Gastrocnemius medialis (tissue), 4 donors: ENCODE data around the gene GALNT2. TPM values are rescaled to one million over a fixed set of nuclear protein-coding genes. Genes with fewer than 3 reads are reported as not detected.

ENCODE experiments used
- ATAC-seq, 2 donors: fragments of 150-250 bp; one replicate each; pipeline ENCODE4 v1.9.1; 2016
- DNase-seq, 2 donors: peaks; one replicate each; pipeline ENCODE4 v3.0.0-alpha.2; 2019
- H3K27ac ChIP-seq, 4 donors: fragments of 200-600 bp; sonication (generic); 1 replicate in 1 of 4; 2 replicates in 3 of 4; pipeline ENCODE4 v1.5.1; 2016 to 2018; ENCODE audit warnings: mild to moderate bottlenecking in 2 of 4, moderate library complexity in 1 of 4
- H3K27me3 ChIP-seq, 3 donors: fragments of 200-600 bp; sonication (generic) in 2 of 3; 1 replicate in 1 of 3; 2 replicates in 2 of 3; pipeline versions ENCODE4 v1.5.1 to v1.6.0; 2016 to 2019; ENCODE audit warnings: mild to moderate bottlenecking in 1 of 3, moderate library complexity in 1 of 3
- H3K36me3 ChIP-seq, 2 donors: fragments of 200-600 bp; sonication (generic) in 1 of 2; one replicate each; pipeline ENCODE4 v1.5.1; 2017 to 2018
- H3K4me1 ChIP-seq, 2 donors: fragments of 200-600 bp; sonication (generic) in 1 of 2; one replicate each; pipeline ENCODE4 v1.5.1; 2016 to 2017; ENCODE audit warnings: mild to moderate bottlenecking in 2 of 2
- H3K4me3 ChIP-seq, 4 donors: fragments of 200-600 bp; sonication (generic) in 3 of 4; 1 replicate in 1 of 4; 2 replicates in 3 of 4; pipeline ENCODE4 v1.5.1; 2016 to 2019; ENCODE audit warnings: mild to moderate bottlenecking in 2 of 4
- H3K9me3 ChIP-seq, 3 donors: fragments of 200-600 bp; sonication (generic) in 2 of 3; 1 replicate in 1 of 3; 2 replicates in 2 of 3; pipeline ENCODE4 v1.5.1; 2016 to 2019
- CTCF ChIP-seq, 5 experiments: fragments of 450-650 bp in 3 of 5; fragments of 200-600 bp in 2 of 5; sonication (generic) in 2 of 5; IDR thresholded peaks in 4 of 5; conservative IDR thresholded peaks in 1 of 5; 1 replicate in 4 of 5; 2 replicates in 1 of 5; pipeline ENCODE4 v1.5.1; 2016 to 2019; ENCODE audit warnings: antibody characterized with exemption in 5 of 5, mild to moderate bottlenecking in 3 of 5, moderate library complexity in 3 of 5
- POLR2A ChIP-seq, 2 donors: fragments of 450-650 bp; IDR thresholded peaks; one replicate each; pipeline ENCODE4 v1.6.1; 2017; ENCODE audit warnings: antibody characterized with exemption in 2 of 2, mild to moderate bottlenecking in 2 of 2, moderate library complexity in 2 of 2
- in situ Hi-C, 4 donors: fragments of 200-750 bp; cut with MboI; loops; one replicate each; pipeline versions ENCODE4 v1.15.0 to v1.8.0; 2017; ENCODE audit warnings: low sequenced_read_pairs in 4 of 4
- intact Hi-C: fragments of 100-400 bp; cut with DNase I; formaldehyde crosslinking; loops from one replicate; pipeline ENCODE4 v1.15.1; 2023; ENCODE audit warnings: low total_unique reads
- total RNA-seq, 4 donors: library from RNA; depleted of rRNA; stranded (reverse); fragments of >200 nt; gene quantifications; one replicate each; pipeline versions ENCODE4 v1.1.0 to v1.2.3, GENCODE V29; 2016

The GALNT2 gene
- total RNA-seq, 4 donors from 2014 or later: 73.7 to 106 (median 78.3) TPM

GRCh38 chr1:230267338-230268065, 200.5 kb downstream of the GALNT2 start:
- Histone ChIP-seq H3K27ac (no peak overlapping the region), H3K36me3 (peaks cover 0 to 30% of the 10 kb centered on the region in 2 donors), H3K4me1 (peaks cover 12 to 18% of the 10 kb centered on the region in 2 donors), H3K9me3 (no peaks in the 10 kb centered on the region), H3K4me3 (no peak overlapping the region), H3K27me3 (no peaks in the 10 kb centered on the region)
- TF ChIP-seq POLR2A (IDR thresholded peaks at IDR 0.05) (no peak), CTCF (IDR thresholded peaks at IDR 0.05 in 4 of 5, conservative IDR thresholded peaks at IDR 0.05 in 1 of 5) (no peak)
- no peak for ATAC-seq
- in situ Hi-C loops (no loop called here), intact Hi-C loops (no loop called here)
- peak in 1 of 2 donors; percentile 7 for DNase-seq

DNA sequence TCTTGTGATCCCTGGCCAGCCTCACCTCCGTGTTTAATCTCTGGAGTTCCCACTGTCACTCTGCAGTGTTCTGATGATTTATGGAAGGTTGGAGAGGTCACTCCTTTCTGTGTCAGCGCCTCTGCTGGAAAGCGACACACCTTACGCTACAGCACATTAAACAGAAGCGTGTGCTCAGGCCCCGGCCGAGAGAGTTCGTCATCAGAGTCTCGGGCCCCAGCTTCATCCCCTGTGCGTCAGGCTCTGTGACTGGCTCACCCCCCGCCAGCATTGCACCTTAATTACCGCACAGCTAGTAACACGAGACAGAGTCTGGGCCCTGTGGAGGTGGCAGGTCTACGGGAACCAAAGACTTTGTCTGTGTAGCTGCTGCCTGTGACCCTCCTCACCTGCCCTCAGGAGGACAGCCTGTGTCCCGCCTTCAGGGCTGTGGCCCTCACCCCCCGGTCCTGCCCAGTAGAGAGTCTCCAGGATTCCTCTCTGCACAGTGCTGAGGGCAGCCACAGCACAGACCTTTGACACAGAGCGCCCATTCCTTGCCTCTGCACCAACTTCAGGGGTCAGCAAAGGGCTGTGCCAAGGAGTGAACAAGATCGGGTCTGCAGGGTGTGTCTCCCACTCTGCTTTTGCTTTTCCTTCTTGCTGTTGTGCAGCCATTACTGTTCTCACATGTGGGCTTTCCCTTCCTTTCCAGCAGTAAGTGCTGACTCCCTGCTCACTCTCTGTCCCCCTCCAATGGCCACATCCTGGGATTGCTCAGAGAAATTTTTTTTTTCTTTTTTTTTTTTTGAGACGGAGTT, 201.5 kb downstream of the GALNT2 start:
- in situ Hi-C loops (no loop called here), intact Hi-C loops (no loop called here)
- Histone ChIP-seq H3K27me3 (no peaks in the 10 kb centered on the region), H3K4me1 (peaks cover 12 to 18% of the 10 kb centered on the region in 2 donors), H3K4me3 (no peak overlapping the region), H3K9me3 (no peaks in the 10 kb centered on the region), H3K27ac (peak overlapping the region in 3 of 4 donors; percentile 19 to 59 (median 42)), H3K36me3 (peaks cover 0 to 19% of the 10 kb centered on the region in 2 donors)
- DNase-seq (peak in 1 of 2 donors; percentile 40), ATAC-seq (peak; percentile 39 to 69)
- TF ChIP-seq CTCF (IDR thresholded peaks at IDR 0.05 in 4 of 5, conservative IDR thresholded peaks at IDR 0.05 in 1 of 5) (peak in 2 of 5 experiments; percentile 31 to 47), POLR2A (IDR thresholded peaks at IDR 0.05) (no peak)

DNA sequence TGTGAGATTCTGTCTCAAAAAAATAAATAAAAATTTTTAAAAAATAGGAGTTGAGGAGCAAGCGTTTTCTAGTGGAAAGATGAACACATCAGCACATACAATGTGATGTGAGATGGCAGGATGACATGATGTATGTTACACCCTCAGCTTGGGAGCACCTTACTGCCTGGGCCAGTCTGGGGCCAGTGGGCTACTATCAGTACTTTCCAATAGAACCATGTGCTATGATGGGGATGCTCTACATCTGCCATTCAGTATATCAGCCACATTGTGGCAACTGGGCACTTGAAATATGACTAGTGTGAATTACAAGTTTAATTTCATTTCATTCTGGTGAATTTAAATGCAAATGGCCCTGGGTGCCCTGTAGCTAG, 203.1 kb downstream of the GALNT2 start:
- in situ Hi-C loops: no loop called here
- H3K27ac ChIP-seq: peak overlapping the region in 2 of 4 donors; percentile 11 to 27
- H3K36me3 ChIP-seq: peaks cover 0 to 16% of the 10 kb centered on the region in 2 donors

More for the DNA sequence above, 203.1 kb downstream of the GALNT2 start:
- ATAC-seq: no peak
- Histone ChIP-seq H3K4me3 (no peak overlapping the region), H3K9me3 (no peaks in the 10 kb centered on the region), H3K27me3 (no peaks in the 10 kb centered on the region), H3K4me1 (peaks cover 12 to 18% of the 10 kb centered on the region in 2 donors)
- TF ChIP-seq CTCF (IDR thresholded peaks at IDR 0.05 in 4 of 5, conservative IDR thresholded peaks at IDR 0.05 in 1 of 5) (no peak), POLR2A (IDR thresholded peaks at IDR 0.05) (no peak)
- no peak for DNase-seq
- intact Hi-C loops: no loop called here
